ENCODE measurements around the gene RNF121. TPM values are rescaled to one million over a fixed set of nuclear protein-coding genes. Genes with fewer than 3 reads are reported as not detected.

The RNF121 gene
- polyA plus RNA-seq, 3 donors = 41.3 to 42.7 (median 41.9) TPM

DNA sequence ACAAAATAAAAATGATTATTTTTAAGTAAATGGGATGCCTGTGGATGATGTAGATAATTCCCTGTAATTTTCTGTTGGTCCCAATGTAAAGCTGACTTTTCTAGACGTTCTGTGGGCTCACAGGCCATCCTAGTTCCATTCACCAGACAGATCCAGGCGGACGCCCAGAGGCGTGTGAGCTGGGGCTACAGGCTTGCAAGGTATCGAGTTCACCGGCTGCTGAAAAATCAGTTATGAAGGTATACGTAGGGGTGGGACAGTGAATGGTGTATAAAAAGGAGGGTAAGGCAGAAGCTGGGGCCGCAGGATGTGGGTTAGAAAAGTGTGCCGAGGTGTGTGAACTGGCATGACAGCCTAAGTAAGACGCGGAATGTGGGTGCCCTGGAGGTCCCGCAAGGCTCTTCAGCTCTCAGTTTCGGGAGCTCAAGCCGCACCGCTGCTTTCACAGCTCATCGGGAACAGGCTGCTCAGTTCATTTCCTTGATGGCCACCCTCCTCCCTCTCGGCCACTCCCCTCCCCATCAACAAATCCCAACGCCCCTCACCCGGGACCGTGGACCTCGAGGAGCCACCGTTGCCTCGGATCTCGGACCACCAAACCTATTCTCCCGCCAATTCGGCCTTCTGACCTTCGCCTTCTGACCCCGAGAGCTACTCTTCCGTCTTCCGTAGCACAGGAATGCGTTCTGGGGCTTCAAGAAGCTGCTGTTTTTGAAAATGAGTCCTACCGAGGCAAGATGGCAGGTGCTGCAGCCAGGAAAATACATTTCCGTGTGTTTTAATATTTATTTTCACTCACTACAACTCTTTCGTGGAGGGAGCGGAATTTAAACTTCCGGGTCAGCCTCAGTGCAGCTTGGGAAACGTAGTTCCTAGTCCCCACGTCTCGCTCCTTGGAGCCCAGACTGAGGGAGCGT, 768 bp upstream of the RNF121 start, which contains the start of gene XNDC1N:
Gene XNDC1N (minus strand): TSS at position 775 of the 917 bp plus-strand sequence. CDS start 5,241 bp downstream, outside the sequence.
- peak in 9 of 11 donors; percentile 82 to 93 (median 90) for DNase-seq (ENCODE audit: extremely low read depth in 1 of 11, low read depth in 9 of 11, low spot score in 4 of 11)

DNA sequence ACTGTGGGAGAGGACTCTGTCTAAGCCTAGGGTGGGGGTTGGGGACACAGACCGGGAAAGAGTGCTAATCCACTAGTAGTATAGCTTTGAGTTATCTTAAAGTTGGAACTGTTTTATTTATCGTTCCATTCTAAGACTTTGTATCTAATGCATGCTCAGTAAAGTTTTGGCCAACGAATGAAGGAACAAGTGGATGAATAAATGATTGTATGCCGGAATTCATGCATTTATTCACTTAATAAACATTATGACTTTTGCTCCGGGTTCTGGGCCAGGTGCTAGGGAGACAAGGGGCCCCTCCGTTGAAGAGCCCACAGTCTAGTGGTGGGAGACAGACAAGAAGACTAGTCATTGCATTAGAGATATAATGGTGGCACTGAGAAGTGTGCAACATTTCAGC, 645 bp downstream of the RNF121 start:
- DNase-seq (ENCODE audit: extremely low read depth in 1 of 11, low read depth in 9 of 11, low spot score in 4 of 11) = no peak

DNA sequence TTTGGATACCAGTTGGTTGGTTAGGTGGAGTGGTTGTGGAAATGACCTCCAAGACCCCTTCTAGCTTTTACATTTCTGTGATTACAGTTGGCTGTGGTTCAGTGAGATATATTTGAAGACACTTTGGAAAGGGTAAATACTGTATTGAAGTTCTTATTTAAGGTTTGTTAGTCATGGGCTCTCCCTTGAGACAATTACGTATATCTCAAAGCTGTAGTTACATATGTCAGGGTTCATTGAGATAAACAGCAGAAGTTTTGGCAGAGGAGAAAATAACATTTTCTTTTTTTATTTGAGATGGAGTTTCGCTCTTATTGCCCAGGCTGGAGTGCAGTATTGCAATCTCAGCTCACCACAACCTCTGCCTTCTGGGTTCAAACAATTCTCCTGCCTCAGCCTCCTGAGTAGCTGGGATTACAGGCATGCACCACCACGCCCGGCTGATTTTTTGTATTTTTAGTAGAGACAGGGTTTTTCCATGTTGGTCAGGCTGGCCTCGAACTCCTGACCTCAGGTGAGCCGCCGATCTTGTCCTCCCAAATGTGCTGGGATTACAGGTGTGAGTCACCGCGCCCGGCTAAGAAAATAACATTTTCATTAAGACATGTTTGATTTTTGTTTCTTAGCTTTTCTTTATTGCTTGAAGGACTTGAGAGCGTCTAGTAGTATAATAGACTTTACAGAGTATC, 1.9 kb downstream of the RNF121 start:
- DNase-seq (ENCODE audit: extremely low read depth in 1 of 11, low read depth in 9 of 11, low spot score in 4 of 11) = no peak

DNA sequence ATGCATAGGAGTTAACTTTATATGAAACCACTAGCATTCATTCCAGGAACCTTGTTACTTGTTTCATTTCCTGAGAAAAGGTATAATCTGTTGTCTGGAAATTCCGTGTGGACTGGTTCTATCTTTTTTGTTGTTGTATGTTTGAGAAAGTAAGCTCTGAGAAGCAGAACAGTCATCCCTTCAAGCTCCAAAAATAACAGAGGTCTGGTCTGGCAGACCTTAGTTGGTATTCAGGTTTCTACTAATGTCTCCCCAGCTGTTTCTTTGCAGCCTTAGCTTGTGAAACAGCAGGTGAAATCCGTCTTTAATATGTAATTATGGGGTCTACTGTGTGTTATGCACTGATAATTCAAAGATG, 2.4 kb downstream of the RNF121 start:
- no peak for DNase-seq (ENCODE audit: extremely low read depth in 1 of 11, low read depth in 9 of 11, low spot score in 4 of 11)

GRCh38 chr11:71933141-71933933, 4.5 kb downstream of the RNF121 start:
- DNase-seq (ENCODE audit: extremely low read depth in 1 of 11, low read depth in 9 of 11, low spot score in 4 of 11) = no peak

GRCh38 chr11:71934213-71934612, 5.4 kb downstream of the RNF121 start:
- DNase-seq (ENCODE audit: extremely low read depth in 1 of 11, low read depth in 9 of 11, low spot score in 4 of 11) = no peak

DNA sequence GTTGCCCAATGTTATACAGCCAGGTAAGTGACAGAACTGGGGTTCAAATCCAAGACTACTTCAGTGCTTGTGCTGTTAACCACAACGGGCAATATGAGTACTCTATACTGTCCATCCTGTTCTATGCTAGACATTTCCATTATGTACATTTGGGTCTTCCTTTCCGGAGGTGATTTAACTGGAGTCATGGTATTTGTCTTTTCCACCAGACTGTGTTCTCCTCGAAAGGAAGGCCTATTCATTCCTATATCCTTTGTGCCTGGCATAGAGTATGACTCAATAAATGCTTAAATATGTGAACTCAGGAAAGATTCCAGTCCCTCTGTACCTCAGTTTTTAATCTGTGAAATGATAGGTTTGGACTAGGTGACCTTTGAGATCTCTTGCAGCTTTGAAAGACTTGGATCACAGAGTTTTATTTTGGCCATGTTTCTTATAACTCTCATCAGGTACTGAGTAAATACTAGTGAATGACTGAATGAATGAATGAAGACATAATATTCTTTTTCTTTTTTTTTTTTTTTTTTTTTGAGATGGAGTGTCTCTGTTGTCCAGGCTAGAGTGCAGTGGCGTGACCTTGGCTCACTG, 6.6 kb downstream of the RNF121 start:
- DNase-seq (ENCODE audit: extremely low read depth in 1 of 11, low read depth in 9 of 11, low spot score in 4 of 11) = no peak

DNA sequence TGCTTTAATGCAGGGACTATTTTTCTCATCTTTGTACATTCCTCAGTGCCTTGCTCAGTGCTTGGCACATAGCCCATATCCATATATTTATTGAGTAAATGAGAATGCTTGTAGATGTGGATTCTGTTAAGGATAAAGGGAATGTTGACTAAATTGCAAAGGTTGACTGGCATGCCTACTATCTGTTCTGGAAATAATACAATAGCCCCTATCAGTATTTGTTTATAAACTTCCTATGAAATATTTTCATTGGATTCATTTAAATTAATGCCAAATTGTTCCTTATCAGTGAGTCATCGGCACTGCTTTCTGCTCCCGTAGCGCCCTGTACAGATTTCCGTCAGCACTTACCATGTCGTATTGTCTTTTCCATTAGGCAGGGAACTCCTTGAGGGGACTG, 8.0 kb downstream of the RNF121 start:
- no peak for DNase-seq (ENCODE audit: extremely low read depth in 1 of 11, low read depth in 9 of 11, low spot score in 4 of 11)

DNA sequence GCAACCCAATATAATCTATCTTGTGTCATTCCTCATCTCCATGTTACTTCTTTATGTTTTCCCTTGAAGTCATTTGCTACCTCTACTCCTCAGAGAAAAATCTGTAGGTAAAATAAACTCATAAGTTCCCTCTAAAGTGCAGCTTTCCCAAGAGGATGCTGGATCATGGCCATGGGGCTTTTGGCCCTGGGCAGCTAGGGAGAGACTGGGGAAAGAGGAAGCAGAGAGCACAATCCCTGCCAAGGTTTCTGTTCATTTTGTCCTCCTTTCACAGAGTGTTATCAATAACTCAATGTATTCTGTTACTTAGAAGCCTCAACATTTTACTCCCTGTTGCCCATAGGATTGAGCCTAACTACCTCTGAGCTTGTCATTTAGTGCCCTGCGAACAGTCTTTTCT, 9.0 kb downstream of the RNF121 start:
- no peak for DNase-seq (ENCODE audit: extremely low read depth in 1 of 11, low read depth in 9 of 11, low spot score in 4 of 11)

- no peak for DNase-seq (ENCODE audit: extremely low read depth in 1 of 11, low read depth in 9 of 11, low spot score in 4 of 11)
Measured at GRCh38 chr11:71940561-71941219, 11.8 kb downstream of the RNF121 start.

DNA sequence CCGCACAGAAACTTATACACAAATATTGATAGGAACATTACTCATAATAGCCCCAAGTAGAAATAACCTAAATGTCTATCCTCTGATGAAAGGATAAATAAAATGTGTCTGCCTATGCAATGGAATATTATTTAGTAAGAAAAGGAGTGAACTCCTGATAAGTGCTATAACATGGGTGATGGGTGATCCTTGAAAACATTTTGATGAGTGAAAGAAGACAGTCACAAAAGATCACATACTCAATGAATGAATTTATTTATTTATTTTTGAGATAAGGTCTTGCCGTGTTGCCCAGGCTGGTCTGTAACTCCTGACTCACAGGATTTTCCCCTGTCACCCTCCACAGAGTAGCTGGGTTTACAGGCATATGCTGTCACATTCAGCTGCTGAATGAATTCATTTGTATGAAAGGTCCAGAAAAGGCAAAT, 17.3 kb downstream of the RNF121 start:
- DNase-seq (ENCODE audit: extremely low read depth in 1 of 11, low read depth in 9 of 11, low spot score in 4 of 11) = no peak

- DNase-seq (ENCODE audit: extremely low read depth in 1 of 11, low read depth in 9 of 11, low spot score in 4 of 11) = no peak
Measured at GRCh38 chr11:71947498-71947897, 18.7 kb downstream of the RNF121 start.

GRCh38 chr11:71948314-71949027, 19.6 kb downstream of the RNF121 start:
- DNase-seq (ENCODE audit: extremely low read depth in 1 of 11, low read depth in 9 of 11, low spot score in 4 of 11) = peak; percentile 20 to 58 (median 36)

DNA sequence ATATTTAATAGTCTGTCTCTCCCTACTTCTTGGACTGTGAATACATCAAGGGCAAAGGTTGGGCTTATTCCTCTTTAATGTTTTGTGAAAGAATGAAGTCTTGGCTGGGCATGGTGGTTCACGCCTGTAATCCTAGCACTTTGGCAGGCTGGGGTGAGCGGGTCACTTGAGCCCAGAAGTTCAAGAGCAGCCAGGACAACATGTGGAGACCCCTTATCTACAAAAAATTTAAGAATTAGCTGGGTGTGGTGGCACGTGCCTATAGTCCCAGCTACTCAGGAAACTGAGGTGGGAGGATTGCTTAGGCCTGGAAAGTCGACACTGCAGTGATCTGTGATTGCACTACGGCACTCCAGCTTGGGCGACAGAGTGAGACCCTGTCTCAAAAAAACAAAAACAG, 20.2 kb downstream of the RNF121 start:
- DNase-seq (ENCODE audit: extremely low read depth in 1 of 11, low read depth in 9 of 11, low spot score in 4 of 11) = no peak

DNA sequence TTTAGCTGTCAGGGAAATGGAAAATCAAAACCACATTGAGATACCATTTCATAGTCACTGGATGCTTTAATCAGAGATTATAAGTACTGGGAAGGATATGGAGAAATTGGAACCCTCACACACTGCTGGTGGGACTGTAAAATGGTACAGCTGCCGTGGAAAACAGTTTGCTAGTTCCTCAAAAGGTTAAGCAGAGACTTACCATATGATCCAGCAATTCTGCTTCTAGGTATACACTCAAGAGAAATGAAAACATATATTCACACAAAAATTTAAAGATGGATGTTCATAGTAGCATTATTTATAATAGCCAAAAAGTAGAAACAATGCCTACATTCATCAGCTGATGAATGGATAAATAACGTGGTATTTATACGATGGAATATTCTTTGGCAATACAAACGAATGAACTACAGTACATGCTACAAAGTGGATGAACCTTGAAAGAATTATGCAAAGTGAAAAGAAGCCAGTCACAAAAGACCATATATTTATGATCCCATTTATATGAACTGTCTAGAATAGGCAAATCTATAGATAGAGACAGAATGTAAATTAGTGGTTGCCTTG, 23.0 kb downstream of the RNF121 start:
- DNase-seq (ENCODE audit: extremely low read depth in 1 of 11, low read depth in 9 of 11, low spot score in 4 of 11) = no peak

DNA sequence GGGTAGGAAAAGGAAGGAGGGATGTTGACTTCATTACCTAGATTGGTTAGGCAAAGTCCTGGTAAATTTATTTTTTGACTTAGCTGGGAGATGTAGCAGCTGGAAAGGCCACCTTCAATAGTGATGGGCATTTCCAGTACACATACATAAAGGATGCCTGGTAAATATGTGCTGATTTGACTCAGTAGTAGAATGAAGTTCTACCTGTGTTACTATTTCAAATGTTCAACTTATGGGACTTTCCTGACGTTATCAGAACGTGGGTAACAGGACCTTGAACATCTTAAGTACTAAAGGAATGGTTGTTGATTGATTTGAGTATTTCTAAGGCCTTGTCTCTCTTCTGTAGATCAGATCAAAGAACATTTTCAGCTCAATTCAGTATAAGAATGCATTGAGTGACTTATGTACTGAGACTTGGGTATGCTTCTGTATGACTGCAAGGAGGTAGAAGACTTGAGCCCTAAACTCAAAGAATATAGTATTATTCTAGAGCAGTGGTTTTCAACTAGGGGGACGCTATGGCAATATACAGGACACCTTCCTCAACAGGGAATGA, 27.1 kb downstream of the RNF121 start:
- no peak for DNase-seq (ENCODE audit: extremely low read depth in 1 of 11, low read depth in 9 of 11, low spot score in 4 of 11)

- peak in 1 of 11 donors; percentile 22 for DNase-seq (ENCODE audit: extremely low read depth in 1 of 11, low read depth in 9 of 11, low spot score in 4 of 11)
Measured at GRCh38 chr11:71962428-71963038, 33.7 kb downstream of the RNF121 start.

Measured in renal cortex interstitium (tissue), 11 donors.